Measurements from ENCODE around the gene DCHS2.

DCHS2 gene

GRCh38 chr4:154491341-154492271, at the start of gene DCHS2:
TSS of gene DCHS2 (minus strand) at chr4:154491799. CDS start at chr4:154491355, 444 bp downstream.
- DNase-seq (ENCODE audit: low spot score), result no peak

DNA sequence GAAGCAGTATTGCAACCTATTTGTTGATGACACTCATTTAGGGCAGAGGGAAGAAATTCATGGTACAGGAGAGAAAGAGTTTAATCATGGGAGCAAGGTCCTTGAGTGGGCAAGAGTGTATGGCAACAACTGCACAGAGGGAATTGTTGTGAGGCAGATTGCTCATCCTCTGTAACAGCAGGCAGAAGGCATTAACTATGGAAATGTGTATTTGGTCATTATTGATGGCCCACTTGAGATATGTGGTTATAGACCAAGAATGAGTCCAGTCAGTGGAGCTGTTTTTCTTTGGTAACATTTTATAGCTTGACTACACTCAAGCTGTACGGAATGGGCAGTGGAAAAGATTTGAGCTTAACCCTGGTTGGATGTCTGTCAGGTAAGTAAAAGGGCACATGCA, 42.7 kb upstream of the DCHS2 start:
- DNase-seq (ENCODE audit: low spot score), result no peak

GRCh38 chr4:154529728-154530519, 38.3 kb upstream of the DCHS2 start:
- DNase-seq (ENCODE audit: low spot score), result no peak

GRCh38 chr4:154528869-154529268, 37.3 kb upstream of the DCHS2 start:
- no peak for DNase-seq (ENCODE audit: low spot score)

- DNase-seq (ENCODE audit: low spot score), result no peak
Measured at GRCh38 chr4:154527308-154527707, 35.7 kb upstream of the DCHS2 start.

GRCh38 chr4:154526151-154526550, 34.6 kb upstream of the DCHS2 start:
- DNase-seq (ENCODE audit: low spot score), result no peak

GRCh38 chr4:154521607-154522006, 30.0 kb upstream of the DCHS2 start:
- no peak for DNase-seq (ENCODE audit: low spot score)

DNA sequence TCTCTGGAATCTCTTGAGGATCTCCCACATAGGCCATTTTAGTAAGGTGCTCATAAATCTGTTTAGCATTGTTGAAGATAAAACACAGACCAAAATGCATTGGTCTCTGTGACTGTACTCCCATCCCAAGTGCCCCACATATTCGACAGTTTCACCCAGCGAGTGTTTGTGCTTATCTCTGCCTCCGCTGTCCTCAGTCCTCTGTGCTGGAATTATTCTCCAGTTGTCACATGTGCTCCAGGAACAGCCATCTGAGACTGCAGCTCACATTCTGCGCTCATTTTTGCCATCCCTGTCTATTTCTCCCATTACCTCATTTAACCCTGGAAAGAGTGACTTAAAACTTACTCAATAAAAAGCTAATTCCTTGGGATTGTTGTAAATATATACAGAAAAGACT, 27.6 kb upstream of the DCHS2 start:
- no peak for DNase-seq (ENCODE audit: low spot score)

GRCh38 chr4:154517591-154517990, 26.0 kb upstream of the DCHS2 start:
- DNase-seq (ENCODE audit: low spot score), result no peak

- no peak for DNase-seq (ENCODE audit: low spot score)
Measured at GRCh38 chr4:154516318-154517029, 24.9 kb upstream of the DCHS2 start.

DNA sequence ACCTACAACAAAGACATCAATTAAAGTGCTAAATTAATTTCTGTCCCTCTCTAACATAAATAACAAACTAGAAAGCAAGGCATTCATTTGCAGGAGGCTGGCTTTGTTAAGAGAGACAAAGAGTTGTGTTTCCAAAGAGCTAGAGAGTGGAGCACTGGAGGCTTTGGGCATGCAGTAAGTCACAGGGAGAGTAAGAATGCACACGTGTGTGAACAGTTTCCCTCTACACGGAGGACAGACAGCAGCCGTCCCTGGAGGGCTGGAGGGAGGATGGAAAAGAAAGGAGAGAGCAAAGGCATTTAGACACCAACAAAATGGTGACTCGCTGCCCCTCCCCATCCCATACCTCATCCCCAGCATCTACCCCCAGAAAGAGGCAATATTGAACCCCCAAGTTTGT, 20.4 kb upstream of the DCHS2 start:
- no peak for DNase-seq (ENCODE audit: low spot score)

DNA sequence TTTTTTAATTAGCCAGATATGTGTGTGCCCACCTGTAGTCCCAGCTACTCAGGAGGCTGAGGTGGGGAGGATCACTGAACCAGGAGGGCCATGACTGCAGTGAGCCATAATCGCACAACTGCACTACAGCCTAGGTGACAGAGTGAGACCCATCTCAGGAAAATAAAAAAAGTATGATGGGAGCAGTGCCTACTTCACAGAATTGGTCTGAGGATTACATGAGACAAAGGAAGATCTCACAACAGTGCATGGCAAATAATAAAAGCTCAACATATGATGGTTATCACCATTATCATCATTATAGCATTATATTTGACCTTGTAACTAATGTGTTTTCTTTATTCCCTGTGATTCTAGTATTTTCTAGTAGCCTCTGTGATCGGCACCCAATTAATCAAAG, 19.9 kb upstream of the DCHS2 start:
- no peak for DNase-seq (ENCODE audit: low spot score)

DNA sequence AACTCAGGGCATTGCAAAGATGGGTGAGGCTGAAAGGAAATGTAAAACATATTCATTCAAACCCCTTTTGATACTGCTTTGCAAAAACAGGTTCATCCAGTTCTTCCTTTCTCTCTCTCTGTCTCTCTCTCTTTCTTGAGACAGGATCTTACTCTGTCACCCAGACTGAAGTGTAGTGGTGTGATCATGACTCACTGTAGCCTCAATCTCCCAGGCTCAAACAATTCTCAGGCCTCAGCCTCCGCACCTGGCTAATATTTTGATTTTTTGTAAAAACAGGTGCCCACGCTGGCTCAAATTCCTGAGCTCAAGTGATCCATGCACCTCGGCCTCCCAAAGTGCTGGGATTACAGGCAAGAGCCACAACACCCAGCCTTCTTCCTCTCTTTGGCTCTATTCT, 15.6 kb upstream of the DCHS2 start:
- no peak for DNase-seq (ENCODE audit: low spot score)

GRCh38 chr4:154506253-154506652, 14.7 kb upstream of the DCHS2 start:
- peak; percentile 60 for DNase-seq (ENCODE audit: low spot score)

- DNase-seq (ENCODE audit: low spot score), result peak; percentile 53
Measured at GRCh38 chr4:154503598-154503997, 12.0 kb upstream of the DCHS2 start.

- DNase-seq (ENCODE audit: low spot score), result no peak
Measured at GRCh38 chr4:154502111-154502510, 10.5 kb upstream of the DCHS2 start.

GRCh38 chr4:154497889-154498288, 6.3 kb upstream of the DCHS2 start:
- no peak for DNase-seq (ENCODE audit: low spot score)

DNA sequence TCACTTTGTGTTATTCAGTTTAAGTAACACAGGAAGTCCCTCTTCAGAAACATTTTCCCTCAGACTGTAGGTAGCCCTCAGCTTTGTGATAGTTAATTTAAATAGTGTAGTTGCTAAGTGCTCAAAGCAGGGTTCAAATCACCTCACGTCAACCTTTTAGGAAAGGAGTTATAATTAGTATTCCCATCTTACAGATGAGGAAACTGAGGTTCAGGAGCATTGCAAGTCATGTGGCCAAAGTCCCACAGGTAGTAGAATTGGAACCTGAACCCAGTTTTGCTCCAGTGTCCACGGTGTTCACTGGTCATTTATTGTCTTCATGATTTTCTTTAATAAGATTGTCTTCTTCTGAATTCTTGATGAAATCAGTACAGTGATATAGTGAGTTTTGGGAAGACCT, 4.3 kb upstream of the DCHS2 start:
- DNase-seq (ENCODE audit: low spot score), result no peak

GRCh38 chr4:154492288-154492687, 689 bp upstream of the DCHS2 start:
- no peak for DNase-seq (ENCODE audit: low spot score)

- no peak for DNase-seq (ENCODE audit: low spot score)
Measured at GRCh38 chr4:154490583-154491340, 837 bp downstream of the DCHS2 start.

GRCh38 chr4:154490234-154490582, 1.4 kb downstream of the DCHS2 start:
- no peak for DNase-seq (ENCODE audit: low spot score)
